Measurements from ENCODE around the gene TUB. TPM values are rescaled to one million over a fixed set of nuclear protein-coding genes. Genes with fewer than 3 reads are reported as not detected.

The TUB gene
- total RNA-seq, 1 donor from 2014 or later: 5.2 TPM

GRCh38 chr11:8105133-8105532 lies 24.1 kb downstream of the TUB start:
- peaks cover 29% of the 10 kb centered on the region for H3K36me3 ChIP-seq
- no peaks in the 10 kb centered on the region for H3K4me1 ChIP-seq
- intact Hi-C loops (cut with DNase I): no loop called here
- no peaks in the 10 kb centered on the region for H3K9me3 ChIP-seq
- no peak for ATAC-seq
- TF ChIP-seq CTCF (IDR thresholded peaks at IDR 0.05): no peak
- no peak overlapping the region for H3K27ac ChIP-seq
- no peaks in the 10 kb centered on the region for H3K27me3 ChIP-seq (ENCODE audit: low read depth)
- H3K4me3 ChIP-seq: no peak overlapping the region
- no peak for DNase-seq

- H3K9me3 ChIP-seq: no peaks in the 10 kb centered on the region
- H3K27me3 ChIP-seq (ENCODE audit: low read depth): no peaks in the 10 kb centered on the region
- ATAC-seq (no peak), DNase-seq (no peak)
- TF ChIP-seq CTCF (IDR thresholded peaks at IDR 0.05): no peak
- peaks cover 28% of the 10 kb centered on the region for H3K36me3 ChIP-seq
- intact Hi-C loops (cut with DNase I): no loop called here
- H3K4me1 ChIP-seq: no peaks in the 10 kb centered on the region
- H3K27ac ChIP-seq: no peak overlapping the region
- no peak overlapping the region for H3K4me3 ChIP-seq
Observed at GRCh38 chr11:8105666-8106065, 24.7 kb downstream of the TUB start.

- Histone ChIP-seq H3K27ac (no peak overlapping the region), H3K4me3 (no peak overlapping the region), H3K4me1 (no peaks in the 10 kb centered on the region), H3K27me3 (ENCODE audit: low read depth) (no peaks in the 10 kb centered on the region), H3K36me3 (peaks cover 17% of the 10 kb centered on the region), H3K9me3 (no peaks in the 10 kb centered on the region)
- no peak for ATAC-seq
- no peak for DNase-seq
- no peak for TF ChIP-seq CTCF (IDR thresholded peaks at IDR 0.05)
- intact Hi-C loops (cut with DNase I): no loop called here
Observed at GRCh38 chr11:8106679-8107078, 25.7 kb downstream of the TUB start.

GRCh38 chr11:8107642-8108041 lies 26.6 kb downstream of the TUB start:
- ATAC-seq: no peak
- peaks cover 8% of the 10 kb centered on the region for H3K36me3 ChIP-seq
- TF ChIP-seq CTCF (IDR thresholded peaks at IDR 0.05): no peak
- no peak overlapping the region for H3K27ac ChIP-seq
- no peak for DNase-seq
- intact Hi-C loops (cut with DNase I): no loop called here
- no peak overlapping the region for H3K4me3 ChIP-seq
- H3K27me3 ChIP-seq (ENCODE audit: low read depth): no peaks in the 10 kb centered on the region
- no peaks in the 10 kb centered on the region for H3K4me1 ChIP-seq
- no peaks in the 10 kb centered on the region for H3K9me3 ChIP-seq

GRCh38 chr11:8108421-8108820 lies 27.4 kb downstream of the TUB start:
- intact Hi-C loops (cut with DNase I): no loop called here
- no peaks in the 10 kb centered on the region for H3K4me1 ChIP-seq
- no peak for ATAC-seq
- no peaks in the 10 kb centered on the region for H3K9me3 ChIP-seq
- DNase-seq: no peak
- no peak overlapping the region for H3K27ac ChIP-seq
- H3K27me3 ChIP-seq (ENCODE audit: low read depth): no peaks in the 10 kb centered on the region
- no peak overlapping the region for H3K4me3 ChIP-seq
- peaks cover 8% of the 10 kb centered on the region for H3K36me3 ChIP-seq
- TF ChIP-seq CTCF (IDR thresholded peaks at IDR 0.05): no peak

- ATAC-seq (no peak), DNase-seq (no peak)
- Histone ChIP-seq H3K4me3 (no peak overlapping the region), H3K27ac (no peak overlapping the region), H3K4me1 (no peaks in the 10 kb centered on the region), H3K27me3 (ENCODE audit: low read depth) (no peaks in the 10 kb centered on the region), H3K36me3 (peaks cover under 1% of the 10 kb centered on the region), H3K9me3 (no peaks in the 10 kb centered on the region)
- TF ChIP-seq CTCF (IDR thresholded peaks at IDR 0.05): no peak
- intact Hi-C loops (cut with DNase I): no loop called here
Observed at GRCh38 chr11:8109675-8110074, 28.7 kb downstream of the TUB start.
